Astrocyte (in vitro differentiated cells and primary cell): ENCODE measurements around the gene TAAR1.

Source experiments
- CTCF ChIP-seq: IDR thresholded peaks from 2 replicates; pipeline ENCODE4 v1.5.1; 2011; ENCODE audit warnings: low read depth, mild to moderate bottlenecking, inconsistent platforms, low read length, moderate library complexity; ENCODE audit not compliant: insufficient read depth
- EZH2 ChIP-seq: IDR thresholded peaks from 2 replicates; pipeline ENCODE4 v1.6.1; 2012; ENCODE audit warnings: mild to moderate bottlenecking, low read length, inconsistent platforms; ENCODE audit not compliant: insufficient read depth

GRCh38 chr6:132708002-132708401 is 49.0 kb upstream of the TAAR1 start:
- TF ChIP-seq CTCF (no peak), EZH2 (no peak)
